H54 (cell line): ENCODE results near the gene MBOAT7.
"Not testable (repeated sequence)": the region's sequence is repeated elsewhere in the genome, so short reads cannot be mapped to it uniquely, and the experiment has no call there.

Experiments
- DNase-seq: peaks from one replicate; pipeline ENCODE4 v3.0.0; 2011; ENCODE audit warnings: low spot score, mixed read lengths; ENCODE audit not compliant: insufficient read length
- FAIRE-seq: peaks from 3 replicates; lab custom pipeline; 2011; peaks lifted over from hg19 to GRCh38; lab: Jason Lieb, UNC
- POLR2A ChIP-seq: IDR thresholded peaks from 2 replicates; pipeline ENCODE4 v1.6.1; 2011; ENCODE audit warnings: low read depth, mild to moderate bottlenecking, low read length

The MBOAT7 gene

DNA sequence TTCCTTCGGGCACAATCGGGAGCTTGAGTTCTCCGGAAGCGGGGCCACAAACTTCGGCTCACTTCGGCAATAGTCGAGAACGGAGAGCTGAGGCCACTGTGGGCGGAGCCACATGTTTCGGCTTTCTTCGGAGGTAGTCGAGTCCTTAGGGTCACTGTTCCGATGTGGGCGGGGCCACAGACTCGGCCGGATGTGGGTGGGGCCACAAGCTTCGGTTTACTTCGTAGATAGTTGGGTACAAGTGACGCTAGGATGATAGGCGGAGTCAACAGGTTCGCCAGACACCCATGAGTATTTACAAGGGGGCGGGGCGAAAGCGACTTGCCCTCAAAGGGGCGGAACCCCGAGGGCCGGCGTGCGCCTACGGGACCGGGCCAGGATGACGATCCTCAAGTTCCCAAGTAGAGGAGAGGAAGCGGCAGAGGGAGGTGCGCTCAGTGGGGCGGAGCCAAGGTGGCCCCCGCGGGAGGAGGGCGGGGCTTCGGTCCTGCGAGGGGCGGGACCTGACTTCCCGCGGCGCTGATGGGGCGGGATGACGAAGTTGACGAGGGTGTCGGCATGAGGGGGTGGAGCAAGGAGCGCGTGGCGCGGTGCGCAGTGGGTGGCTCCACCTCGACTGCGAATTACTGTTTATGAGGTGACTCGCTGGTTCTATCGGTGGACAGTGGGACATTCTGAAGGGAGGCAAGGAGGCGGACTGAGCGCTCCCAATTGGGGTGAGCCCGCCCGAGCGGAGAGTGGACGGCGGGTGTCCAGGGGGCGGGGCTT is 539 bp upstream of the MBOAT7 start:
- FAIRE-seq: peak; percentile 73
- peak; percentile 70; the same call in 1 of the 2 replicates for TF ChIP-seq POLR2A
- DNase-seq: peak; percentile 96

DNA sequence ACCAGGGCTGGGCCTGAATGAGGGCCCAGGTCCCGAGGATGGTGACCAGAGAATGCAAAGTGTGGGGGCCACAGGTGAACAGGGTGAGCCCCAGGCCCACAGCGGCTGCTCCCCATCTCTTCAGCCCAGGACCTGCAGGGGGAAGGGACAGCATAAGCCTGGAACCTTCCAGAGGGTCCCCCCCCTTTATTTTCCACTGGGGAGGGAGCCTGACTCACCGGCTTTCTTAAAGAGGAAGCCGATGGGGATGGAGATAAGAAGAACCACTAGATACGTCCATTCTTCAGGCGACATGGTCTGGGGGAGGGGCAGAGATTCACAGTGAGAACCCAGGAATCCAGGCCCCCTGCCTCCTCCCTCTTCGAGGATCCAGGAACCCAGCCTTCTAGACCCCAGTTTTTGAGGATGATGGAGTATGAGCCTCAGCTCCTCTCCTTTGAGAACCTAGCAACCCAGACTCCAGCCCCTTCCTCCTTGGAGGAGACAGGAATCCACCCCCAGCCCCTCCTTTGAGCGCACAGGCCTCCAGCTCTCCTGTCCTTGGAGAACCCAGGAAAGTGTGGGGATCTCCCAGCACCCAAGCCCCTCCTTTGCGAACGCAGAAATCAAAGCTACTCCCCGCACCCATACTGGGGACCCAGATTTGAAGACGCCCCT is 1.0 kb downstream of the MBOAT7 start:
- FAIRE-seq: no peak
- TF ChIP-seq POLR2A: no peak
- peak; percentile 85 for DNase-seq

DNA sequence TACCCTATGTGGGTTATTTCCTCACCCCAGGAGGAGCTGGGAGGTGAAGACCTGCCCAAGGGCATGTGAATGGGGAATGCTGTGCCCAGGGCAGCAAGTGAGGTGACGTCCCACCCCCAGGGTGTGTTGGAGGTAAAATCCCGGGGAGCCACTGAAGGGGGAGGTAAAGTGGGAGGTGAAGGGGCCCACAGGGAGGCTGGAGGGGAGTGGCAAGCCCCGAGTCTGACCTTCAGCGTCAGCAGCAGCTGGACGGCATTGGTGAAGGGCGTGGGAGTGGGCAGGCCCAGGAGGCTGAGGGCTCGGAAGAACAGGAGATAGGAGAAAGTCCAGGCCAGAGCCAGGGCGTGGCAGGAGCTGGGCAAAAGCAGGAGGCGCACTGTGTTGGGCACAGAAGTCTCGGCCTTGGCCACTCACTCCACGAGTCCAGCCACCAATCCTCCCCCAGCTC is 2.4 kb downstream of the MBOAT7 start:
- no peak for FAIRE-seq
- TF ChIP-seq POLR2A: no peak
- no peak for DNase-seq

DNA sequence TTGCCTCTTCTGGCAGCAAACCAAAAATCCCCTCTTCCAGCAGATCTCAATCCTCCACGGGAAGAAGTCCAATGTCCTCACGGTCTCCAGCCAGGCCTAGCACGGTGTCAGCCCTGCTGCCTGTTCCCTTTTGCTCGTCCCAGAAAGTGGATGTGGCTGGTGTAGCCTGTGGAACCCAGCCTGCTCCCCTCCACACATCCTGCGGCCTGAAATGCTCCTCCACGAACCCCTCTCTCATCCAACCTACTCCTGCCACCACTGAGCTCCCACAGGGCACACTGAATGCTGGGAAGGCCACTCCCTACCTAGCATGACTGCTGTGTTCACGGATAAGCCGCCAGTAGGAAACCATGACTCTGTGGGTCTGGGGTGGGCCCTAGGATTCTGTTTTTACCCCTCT is 3.0 kb downstream of the MBOAT7 start:
- DNase-seq (no peak), FAIRE-seq (no peak)
- no peak for TF ChIP-seq POLR2A

DNA sequence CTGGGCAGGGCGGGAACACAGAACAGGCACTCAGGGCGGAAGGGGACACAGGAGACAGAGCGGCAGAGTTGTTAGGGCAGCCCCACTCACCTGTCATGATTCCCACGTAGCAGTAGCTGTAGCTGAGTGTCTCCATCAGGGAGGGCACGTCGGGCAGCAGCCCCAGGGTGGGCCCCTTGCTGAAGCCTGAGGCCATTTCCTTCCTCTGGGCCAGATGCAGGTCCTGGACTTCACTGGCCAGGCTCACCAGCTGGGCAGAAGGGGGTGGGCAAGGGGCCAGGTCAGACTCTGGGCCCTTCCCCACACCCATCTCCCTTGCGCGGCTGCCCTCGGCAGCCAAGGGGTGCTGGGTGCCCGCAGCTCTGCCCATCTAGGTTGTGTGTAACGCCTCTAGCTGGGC is 5.9 kb downstream of the MBOAT7 start:
- DNase-seq (no peak), FAIRE-seq (no peak)
- no peak for TF ChIP-seq POLR2A

DNA sequence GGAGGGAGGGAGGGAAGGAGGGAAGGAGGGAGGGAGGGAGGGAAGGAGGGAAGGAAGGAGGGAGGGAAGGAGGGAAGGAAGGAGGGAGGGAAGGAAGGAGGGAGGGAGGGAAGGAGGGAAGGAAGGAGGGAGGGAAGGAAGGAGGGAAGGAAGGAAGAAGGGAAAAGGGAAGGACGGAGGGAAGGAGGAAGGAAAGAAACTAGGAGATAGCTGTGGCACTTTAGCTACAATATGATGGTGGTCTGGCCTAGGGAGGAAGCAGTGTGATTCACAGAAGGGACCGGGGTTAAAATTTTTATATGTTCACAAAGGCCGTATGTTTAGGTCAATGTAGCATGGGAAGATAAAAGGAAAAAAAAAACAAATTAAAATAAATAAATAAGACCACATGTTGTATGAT is 7.5 kb downstream of the MBOAT7 start:
- not testable (repeated sequence) for FAIRE-seq, DNase-seq

DNA sequence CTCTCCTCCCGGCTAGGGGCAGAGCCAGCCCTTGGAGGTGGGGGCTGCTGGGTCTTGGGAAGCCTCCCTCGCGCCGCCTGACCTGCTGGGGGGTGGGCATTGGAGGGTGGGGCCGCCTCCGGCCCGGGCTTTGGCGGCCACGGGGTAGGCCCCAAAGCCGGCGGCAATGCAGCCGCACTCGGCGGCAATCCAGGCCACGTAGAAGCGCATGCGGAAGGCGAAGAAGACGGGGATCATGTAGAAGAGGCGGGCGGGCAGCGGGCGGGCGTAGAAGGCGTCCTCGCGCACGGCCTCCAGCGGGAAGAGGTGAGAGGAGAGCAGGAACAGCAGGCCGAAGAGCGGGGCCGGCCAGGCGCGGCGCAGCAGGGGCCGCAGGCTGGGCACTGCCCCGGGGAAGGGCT is 8.7 kb downstream of the MBOAT7 start:
- no peak for TF ChIP-seq POLR2A
- FAIRE-seq (no peak), DNase-seq (no peak)

DNA sequence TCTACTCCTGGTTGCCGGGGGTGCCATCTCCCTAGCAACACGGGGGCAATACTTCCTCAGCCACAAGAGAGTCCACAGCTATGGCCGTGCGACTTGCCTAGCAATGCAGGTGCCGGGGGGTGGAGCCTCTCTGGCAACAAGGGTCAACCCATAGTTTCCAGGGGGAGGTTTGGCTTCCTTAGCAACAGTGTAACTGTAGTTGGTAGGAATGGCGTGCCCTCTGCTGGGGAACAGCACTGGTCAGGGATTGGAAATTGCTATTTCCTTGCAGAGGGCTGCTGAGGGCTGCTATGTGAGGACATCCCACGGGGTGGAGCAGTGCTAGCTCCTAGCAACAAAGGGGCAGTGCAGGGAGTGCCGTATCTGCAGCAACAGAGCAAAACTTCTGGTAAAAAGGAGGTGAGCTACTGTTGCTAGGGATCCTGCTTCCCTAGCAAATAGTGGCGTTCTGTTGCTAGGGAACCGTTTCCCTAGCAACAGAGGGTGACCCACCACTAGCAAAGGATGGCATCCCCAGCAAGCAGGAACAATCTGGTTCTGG is 9.4 kb downstream of the MBOAT7 start:
- no peak for TF ChIP-seq POLR2A
- FAIRE-seq (no peak), DNase-seq (no peak)

DNA sequence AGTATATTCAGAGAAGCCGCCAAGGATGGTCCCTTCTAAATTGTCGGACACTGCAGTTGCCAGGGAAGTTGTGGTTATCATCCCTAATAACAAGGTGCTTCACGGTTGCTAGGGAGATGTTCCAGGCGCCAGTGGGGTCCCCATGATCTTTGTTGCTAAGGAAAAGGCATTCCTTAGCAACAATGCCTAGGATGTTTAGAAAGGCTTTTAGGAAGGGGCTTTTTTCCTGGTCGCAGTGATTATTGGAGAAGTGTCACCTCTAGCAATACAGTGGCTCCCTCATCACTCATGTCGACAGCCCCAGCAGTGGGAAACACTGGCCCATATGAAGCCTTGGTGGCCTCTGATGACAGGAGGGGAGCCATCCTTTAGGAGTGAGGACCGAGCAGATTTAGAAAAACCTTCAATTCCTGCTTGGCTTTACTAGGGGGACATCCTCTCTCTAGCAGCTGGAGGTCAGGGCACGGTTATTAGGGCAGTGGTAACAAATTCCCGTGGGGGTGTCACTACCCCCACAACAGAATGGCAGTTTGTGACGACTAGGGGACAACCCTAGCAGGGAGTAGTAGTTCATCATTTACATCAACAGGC is 10.0 kb downstream of the MBOAT7 start:
- no peak for TF ChIP-seq POLR2A
- FAIRE-seq: no peak
- DNase-seq: no peak

DNA sequence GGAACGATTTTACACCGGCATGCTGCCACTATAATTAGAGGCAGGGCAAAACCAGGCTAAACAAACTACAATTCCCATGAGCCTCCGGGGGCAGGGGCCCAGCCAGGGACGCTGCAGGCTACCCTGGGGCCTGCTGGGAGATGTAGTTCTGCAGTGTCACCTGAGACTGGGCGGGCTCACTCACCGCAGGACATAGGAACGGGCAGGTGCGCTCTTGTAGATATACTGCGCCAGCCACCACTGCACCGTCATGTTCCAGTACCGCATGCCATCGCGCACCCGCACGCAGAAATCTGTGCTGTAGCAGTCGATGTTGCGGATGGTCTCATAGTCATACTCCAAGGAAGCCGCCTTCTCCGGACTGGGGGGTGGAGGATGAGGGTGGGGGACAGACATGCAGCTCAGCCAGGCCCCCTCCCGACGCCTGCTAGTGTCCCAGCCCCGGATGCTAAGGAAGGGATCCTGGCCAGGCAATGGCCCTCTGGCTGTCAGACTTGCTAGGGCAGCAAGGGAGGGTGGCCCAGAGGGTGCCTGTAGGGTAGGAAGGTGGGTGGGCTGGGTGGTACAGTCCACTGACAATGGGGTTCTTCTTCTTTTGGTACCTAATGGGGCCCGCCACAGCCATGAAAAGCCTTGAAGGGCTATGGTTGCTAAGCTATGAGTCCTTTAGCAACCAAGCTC is 10.7 kb downstream of the MBOAT7 start:
- peak; percentile 15; the same call in 1 of the 2 replicates for TF ChIP-seq POLR2A
- FAIRE-seq (no peak), DNase-seq (no peak)

DNA sequence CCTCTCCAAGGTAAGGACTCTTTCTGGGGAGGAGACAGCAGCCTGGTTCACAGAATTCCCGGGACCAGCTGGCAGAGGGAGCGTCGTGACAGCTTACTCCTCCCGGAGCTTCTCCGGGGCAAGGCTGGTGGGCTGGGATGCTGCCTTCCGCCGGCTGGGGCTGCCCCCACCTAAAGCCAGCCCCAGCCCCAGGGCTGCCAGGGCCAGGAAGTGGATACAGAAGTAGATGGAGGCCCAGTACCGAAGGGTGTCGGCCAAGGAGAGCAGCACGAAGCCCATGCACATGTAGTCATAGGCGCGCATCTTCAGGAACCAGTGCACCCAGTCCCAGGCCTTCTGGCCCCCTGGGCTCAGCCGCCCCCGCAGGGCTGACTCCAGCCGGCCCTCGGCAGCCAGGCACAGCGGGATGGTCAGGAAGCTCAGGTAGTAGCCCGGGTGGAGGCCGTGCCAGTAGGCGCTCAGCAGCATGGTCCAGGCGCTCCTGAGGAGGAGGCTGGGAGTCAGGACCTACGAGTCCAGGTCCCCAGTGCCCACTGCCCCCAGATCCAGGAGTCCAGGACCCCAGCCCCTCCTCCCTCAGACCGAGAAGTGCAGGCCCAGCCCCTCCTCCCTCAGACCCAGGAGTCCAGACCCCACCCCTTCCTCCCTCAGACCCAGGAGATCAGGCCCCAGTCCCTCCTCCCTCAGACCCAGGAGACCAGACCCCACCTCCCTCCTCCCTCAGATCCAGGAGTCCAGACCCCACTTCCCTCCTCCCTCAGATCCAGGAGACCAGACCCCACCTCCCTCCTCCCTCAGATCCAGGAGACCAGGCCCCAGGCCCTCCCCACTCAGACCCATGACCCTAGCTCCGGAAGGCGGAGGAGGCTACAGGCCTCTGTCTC is 15.2 kb downstream of the MBOAT7 start:
- FAIRE-seq: no peak
- TF ChIP-seq POLR2A: no peak
- no peak for DNase-seq

DNA sequence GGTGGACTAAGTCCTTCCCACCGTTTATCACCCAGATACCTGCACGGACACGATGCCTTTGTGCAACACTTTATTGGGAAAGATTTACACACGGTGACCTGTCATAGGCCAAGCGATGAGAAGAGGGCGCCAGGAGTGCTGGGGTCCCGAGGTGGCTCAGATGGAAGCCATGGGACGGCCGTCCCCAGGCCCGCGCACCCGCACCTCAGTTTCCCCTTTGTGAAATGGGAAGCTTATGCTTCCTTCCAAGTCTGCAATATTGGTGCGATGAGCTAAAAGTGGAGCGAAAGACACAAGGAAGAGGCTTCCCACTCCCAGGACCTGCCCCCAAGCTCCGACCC is 16.1 kb downstream of the MBOAT7 start:
- FAIRE-seq: no peak
- no peak for TF ChIP-seq POLR2A

More for the DNA sequence above, 16.1 kb downstream of the MBOAT7 start:
- DNase-seq: no peak
